ENCODE results near the gene SPATA7.

The SPATA7 gene

GRCh38 chr14:88482524-88482923, 97.1 kb downstream of the SPATA7 start:
- no peak for DNase-seq (ENCODE audit: low read depth in 2 of 2)

Measured in stimulated activated CD4-positive, alpha-beta T cell treated with anti-CD3 and anti-CD28 coated beads, Interleukin-1b, Interleukin-23, amount 100 ng/mL, for 4 hours (primary cell).